GM10248 (cell line): Measurements from ENCODE around the gene DNAH11.

Experiments used
- CTCF ChIA-PET: fragments of 300-600 bp; sonication (Branson Sonifier 250); formaldehyde crosslinking; extraction: SDS; loops from one replicate; lab custom pipeline; 2021; ENCODE audit warnings: antibody characterized with exemption; lab: Yijun Ruan, JAX
- POLR2A ChIA-PET: fragments of 350-650 bp; sonication (Branson Sonifier 250); formaldehyde crosslinking; extraction: SDS; loops from one replicate; lab custom pipeline; 2020; ENCODE audit warnings: antibody characterized with exemption; lab: Yijun Ruan, JAX
- DNase-seq: peaks from one replicate; pipeline ENCODE4 v3.0.0; 2012; ENCODE audit errors: extremely low spot score
- CTCF ChIP-seq: IDR thresholded peaks from 2 replicates; pipeline ENCODE4 v1.5.1; 2012; ENCODE audit warnings: mild to moderate bottlenecking, low read depth; ENCODE audit errors: extremely low read depth, missing control alignments, control extremely low read depth

Gene DNAH11

GRCh38 chr7:21653623-21654022 lies 110.8 kb downstream of the DNAH11 start:
- no peak for TF ChIP-seq CTCF
- ChIA-PET POLR2A (no interaction called here), CTCF (interaction anchor here (1.2 kb wide), 1 partner anchor 11 kb away, joined by 3 read pairs; no protein-coding TSS in a partner anchor)
- DNase-seq: no peak

GRCh38 chr7:21656081-21656480 lies 113.2 kb downstream of the DNAH11 start:
- TF ChIP-seq CTCF: no peak
- DNase-seq: no peak
- ChIA-PET CTCF (no interaction called here), POLR2A (no interaction called here)

- DNase-seq: no peak
- POLR2A ChIA-PET: no interaction called here
- TF ChIP-seq CTCF: no peak
- CTCF ChIA-PET: no interaction called here
Measured at GRCh38 chr7:21656796-21657195, 114.0 kb downstream of the DNAH11 start.

GRCh38 chr7:21670496-21670895 lies 127.7 kb downstream of the DNAH11 start:
- TF ChIP-seq CTCF: no peak
- CTCF ChIA-PET: interaction anchor here (1.0 to 1.7 kb wide), 3 partner anchors 10 to 97 kb away, joined by 3 to 9 read pairs (median 3); no protein-coding TSS in a partner anchor

GRCh38 chr7:21671859-21672258 lies 129.0 kb downstream of the DNAH11 start:
- peak; percentile 31 for DNase-seq
- CTCF ChIA-PET: interaction anchor here (1.4 kb wide), 1 partner anchor 18 kb away, joined by 3 read pairs; no protein-coding TSS in a partner anchor
- POLR2A ChIA-PET: no interaction called here
- TF ChIP-seq CTCF: no peak

More at GRCh38 chr7:21670496-21670895, 127.7 kb downstream of the DNAH11 start:
- no peak for DNase-seq
- POLR2A ChIA-PET: no interaction called here

- POLR2A ChIA-PET: no interaction called here
- TF ChIP-seq CTCF: no peak
- DNase-seq: no peak
- CTCF ChIA-PET: no interaction called here
Measured at GRCh38 chr7:21675255-21675654, 132.4 kb downstream of the DNAH11 start.
